A549 (cell line): ENCODE measurements around the gene CHD9.

ENCODE experiments used
- EP300 ChIP-seq, 2 experiments: fragments of >200 bp; sonication (Bioruptor Twin); formaldehyde crosslinking; IDR thresholded peaks; 2 replicates in 1 of 2; 3 replicates in 1 of 2; pipeline ENCODE4 v1.6.1; 2016 to 2017
- HOXA7 ChIP-seq: fragments of 250-450 bp; sonication (Bioruptor Pico); IDR thresholded peaks from 2 replicates; pipeline ENCODE4 v1.5.0; 2020; ENCODE audit warnings: mild to moderate bottlenecking, moderate library complexity
- JUNB ChIP-seq: fragments of >200 bp; sonication (Bioruptor Twin); formaldehyde crosslinking; IDR thresholded peaks from 2 replicates; pipeline ENCODE4 v1.6.1; 2016
- MYC ChIP-seq: IDR thresholded peaks from 2 replicates; pipeline ENCODE4 v1.6.1; 2012; ENCODE audit warnings: mild to moderate bottlenecking, inconsistent platforms, low read length, improper control_type of control experiment, borderline replicate concordance
- PHF8 ChIP-seq: fragments of 200-600 bp; sonication (generic); IDR thresholded peaks from 2 replicates; pipeline ENCODE4 v1.6.1; 2016; ENCODE audit warnings: low read depth, mild to moderate bottlenecking, antibody characterized with exemption, moderate library complexity, borderline replicate concordance
- POLR2A ChIP-seq: IDR thresholded peaks from 2 replicates; pipeline ENCODE4 v1.6.1; 2012; ENCODE audit warnings: mild to moderate bottlenecking, low read length
- RAD21 ChIP-seq, 2 experiments: fragments of >200 bp in 1 of 2; sonication (Bioruptor Twin) in 1 of 2; formaldehyde crosslinking in 1 of 2; IDR thresholded peaks in 1 of 2; conservative IDR thresholded peaks in 1 of 2; 2 replicates in 1 of 2; 3 replicates in 1 of 2; pipeline ENCODE4 v1.6.1; 2012 to 2018; ENCODE audit warnings: inconsistent platforms in 1 of 2
- SREBF2 ChIP-seq: fragments of 450-650 bp; IDR thresholded peaks from 2 replicates; pipeline ENCODE4 v1.6.1; 2014; ENCODE audit warnings: mild to moderate bottlenecking, moderate library complexity
- ZFP36 ChIP-seq: fragments of 450-650 bp; IDR thresholded peaks from 2 replicates; pipeline ENCODE4 v1.6.1; 2014; ENCODE audit warnings: borderline replicate concordance; ENCODE audit not compliant: partially characterized antibody
- TF ChIP-seq, protein P1 (sequence below): IDR thresholded peaks from 2 replicates; pipeline ENCODE4 v1.6.1; 2012
- TF ChIP-seq, protein P2 (sequence below): fragments of 450-650 bp; IDR thresholded peaks from 2 replicates; pipeline ENCODE4 v1.6.1; 2014; ENCODE audit warnings: antibody characterized with exemption
- TF ChIP-seq, protein P3 (sequence below): fragments of 200-600 bp; sonication (generic); IDR thresholded peaks from 2 replicates; pipeline ENCODE4 v1.6.1; 2016; ENCODE audit warnings: antibody characterized with exemption, mild to moderate bottlenecking, moderate library complexity
- TF ChIP-seq, protein P4 (sequence below): fragments of >200 bp; sonication (Bioruptor Twin); formaldehyde crosslinking; IDR thresholded peaks from 3 replicates; pipeline ENCODE4 v1.5.1; 2016

DNA sequence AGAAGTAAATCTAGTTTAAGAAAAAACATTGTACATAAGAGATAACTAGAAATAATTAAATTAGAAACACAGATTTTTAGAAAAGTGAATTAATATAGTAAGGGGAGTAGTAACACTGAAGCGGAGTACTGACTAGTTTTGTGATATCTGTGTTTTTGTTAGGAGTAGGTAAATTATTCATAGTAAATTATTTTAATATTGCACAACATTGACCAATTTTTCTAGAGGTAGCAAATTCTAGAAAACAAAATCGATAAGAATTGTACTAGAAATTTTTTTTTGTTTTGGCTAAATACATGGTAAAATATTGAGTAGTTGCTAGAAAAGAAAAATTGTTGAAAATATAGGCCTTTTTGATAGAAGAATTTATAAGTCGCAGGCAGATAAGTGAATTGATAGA lies 156.5 kb downstream of the CHD9 start:
- TF ChIP-seq, protein P1, sequence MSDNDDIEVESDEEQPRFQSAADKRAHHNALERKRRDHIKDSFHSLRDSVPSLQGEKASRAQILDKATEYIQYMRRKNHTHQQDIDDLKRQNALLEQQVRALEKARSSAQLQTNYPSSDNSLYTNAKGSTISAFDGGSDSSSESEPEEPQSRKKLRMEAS = no peak
- TF ChIP-seq, protein P2, sequence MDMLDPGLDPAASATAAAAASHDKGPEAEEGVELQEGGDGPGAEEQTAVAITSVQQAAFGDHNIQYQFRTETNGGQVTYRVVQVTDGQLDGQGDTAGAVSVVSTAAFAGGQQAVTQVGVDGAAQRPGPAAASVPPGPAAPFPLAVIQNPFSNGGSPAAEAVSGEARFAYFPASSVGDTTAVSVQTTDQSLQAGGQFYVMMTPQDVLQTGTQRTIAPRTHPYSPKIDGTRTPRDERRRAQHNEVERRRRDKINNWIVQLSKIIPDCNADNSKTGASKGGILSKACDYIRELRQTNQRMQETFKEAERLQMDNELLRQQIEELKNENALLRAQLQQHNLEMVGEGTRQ = no peak
- TF ChIP-seq POLR2A (no peak), RAD21 (conservative IDR thresholded peaks at IDR 0.05 in 1 of 2, IDR thresholded peaks at IDR 0.05 in 1 of 2) (no peak), PHF8 (no peak), SREBF2 (no peak), HOXA7 (CRISPR knock-in tag) (no peak), EP300 (IDR thresholded peaks at IDR 0.05) (no peak), ZFP36 (no peak), JUNB (no peak), MYC (no peak)
- TF ChIP-seq, protein P3, sequence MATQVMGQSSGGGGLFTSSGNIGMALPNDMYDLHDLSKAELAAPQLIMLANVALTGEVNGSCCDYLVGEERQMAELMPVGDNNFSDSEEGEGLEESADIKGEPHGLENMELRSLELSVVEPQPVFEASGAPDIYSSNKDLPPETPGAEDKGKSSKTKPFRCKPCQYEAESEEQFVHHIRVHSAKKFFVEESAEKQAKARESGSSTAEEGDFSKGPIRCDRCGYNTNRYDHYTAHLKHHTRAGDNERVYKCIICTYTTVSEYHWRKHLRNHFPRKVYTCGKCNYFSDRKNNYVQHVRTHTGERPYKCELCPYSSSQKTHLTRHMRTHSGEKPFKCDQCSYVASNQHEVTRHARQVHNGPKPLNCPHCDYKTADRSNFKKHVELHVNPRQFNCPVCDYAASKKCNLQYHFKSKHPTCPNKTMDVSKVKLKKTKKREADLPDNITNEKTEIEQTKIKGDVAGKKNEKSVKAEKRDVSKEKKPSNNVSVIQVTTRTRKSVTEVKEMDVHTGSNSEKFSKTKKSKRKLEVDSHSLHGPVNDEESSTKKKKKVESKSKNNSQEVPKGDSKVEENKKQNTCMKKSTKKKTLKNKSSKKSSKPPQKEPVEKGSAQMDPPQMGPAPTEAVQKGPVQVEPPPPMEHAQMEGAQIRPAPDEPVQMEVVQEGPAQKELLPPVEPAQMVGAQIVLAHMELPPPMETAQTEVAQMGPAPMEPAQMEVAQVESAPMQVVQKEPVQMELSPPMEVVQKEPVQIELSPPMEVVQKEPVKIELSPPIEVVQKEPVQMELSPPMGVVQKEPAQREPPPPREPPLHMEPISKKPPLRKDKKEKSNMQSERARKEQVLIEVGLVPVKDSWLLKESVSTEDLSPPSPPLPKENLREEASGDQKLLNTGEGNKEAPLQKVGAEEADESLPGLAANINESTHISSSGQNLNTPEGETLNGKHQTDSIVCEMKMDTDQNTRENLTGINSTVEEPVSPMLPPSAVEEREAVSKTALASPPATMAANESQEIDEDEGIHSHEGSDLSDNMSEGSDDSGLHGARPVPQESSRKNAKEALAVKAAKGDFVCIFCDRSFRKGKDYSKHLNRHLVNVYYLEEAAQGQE = no peak
- TF ChIP-seq, protein P4, sequence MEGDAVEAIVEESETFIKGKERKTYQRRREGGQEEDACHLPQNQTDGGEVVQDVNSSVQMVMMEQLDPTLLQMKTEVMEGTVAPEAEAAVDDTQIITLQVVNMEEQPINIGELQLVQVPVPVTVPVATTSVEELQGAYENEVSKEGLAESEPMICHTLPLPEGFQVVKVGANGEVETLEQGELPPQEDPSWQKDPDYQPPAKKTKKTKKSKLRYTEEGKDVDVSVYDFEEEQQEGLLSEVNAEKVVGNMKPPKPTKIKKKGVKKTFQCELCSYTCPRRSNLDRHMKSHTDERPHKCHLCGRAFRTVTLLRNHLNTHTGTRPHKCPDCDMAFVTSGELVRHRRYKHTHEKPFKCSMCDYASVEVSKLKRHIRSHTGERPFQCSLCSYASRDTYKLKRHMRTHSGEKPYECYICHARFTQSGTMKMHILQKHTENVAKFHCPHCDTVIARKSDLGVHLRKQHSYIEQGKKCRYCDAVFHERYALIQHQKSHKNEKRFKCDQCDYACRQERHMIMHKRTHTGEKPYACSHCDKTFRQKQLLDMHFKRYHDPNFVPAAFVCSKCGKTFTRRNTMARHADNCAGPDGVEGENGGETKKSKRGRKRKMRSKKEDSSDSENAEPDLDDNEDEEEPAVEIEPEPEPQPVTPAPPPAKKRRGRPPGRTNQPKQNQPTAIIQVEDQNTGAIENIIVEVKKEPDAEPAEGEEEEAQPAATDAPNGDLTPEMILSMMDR = no peak
